Endothelial cell (in vitro differentiated cells): ENCODE results near the gene PRR15. TPM values are rescaled to one million over a fixed set of nuclear protein-coding genes. Genes with fewer than 3 reads are reported as not detected.

ENCODE experiments used
- DNase-seq: peaks from one replicate; pipeline ENCODE4 v3.0.0; 2021; ENCODE audit warnings: low spot score
- H3K27ac Mint-ChIP-seq: one replicate; pipeline ENCODE4 v1.8.0; 2021; ENCODE audit warnings: mixed read lengths, inconsistent platforms; ENCODE audit not compliant: unreplicated experiment
- H3K27me3 Mint-ChIP-seq: one replicate; pipeline ENCODE4 v1.8.0; 2021; ENCODE audit warnings: mild to moderate bottlenecking, moderate library complexity, mixed read lengths, inconsistent platforms; ENCODE audit not compliant: unreplicated experiment
- H3K36me3 Mint-ChIP-seq: one replicate; pipeline ENCODE4 v1.8.0; 2021; ENCODE audit warnings: mild to moderate bottlenecking, low read depth, mixed read lengths, inconsistent platforms; ENCODE audit not compliant: unreplicated experiment
- H3K4me1 Mint-ChIP-seq: one replicate; pipeline ENCODE4 v1.8.0; 2021; ENCODE audit warnings: mild to moderate bottlenecking, mixed read lengths, inconsistent platforms; ENCODE audit not compliant: unreplicated experiment
- H3K4me3 Mint-ChIP-seq: one replicate; pipeline ENCODE4 v1.8.0; 2021; ENCODE audit warnings: mild to moderate bottlenecking, mixed read lengths, inconsistent platforms; ENCODE audit not compliant: unreplicated experiment
- H3K9me3 Mint-ChIP-seq: one replicate; pipeline ENCODE4 v1.8.0; 2021; ENCODE audit warnings: mixed read lengths, inconsistent platforms; ENCODE audit not compliant: unreplicated experiment
- total RNA-seq: library from RNA; stranded (reverse); fragmentation: NEBNext Ultra II Directional; extraction: Animal tissue kit (Norgen Biotek cat#: 25700); gene quantifications from one replicate; pipeline ENCODE4 v1.2.1, GENCODE V29; 2021; ENCODE audit not compliant: unreplicated experiment
- TF ChIP-seq, protein P1 (sequence below): fragments of 200-600 bp; sonication (generic); IDR thresholded peaks from one replicate; pipeline ENCODE4 v1.5.0; 2021; ENCODE audit warnings: antibody characterized with exemption; ENCODE audit not compliant: unreplicated experiment

Gene PRR15
- total RNA-seq, 1 donor from 2014 or later = 2.9 TPM

DNA sequence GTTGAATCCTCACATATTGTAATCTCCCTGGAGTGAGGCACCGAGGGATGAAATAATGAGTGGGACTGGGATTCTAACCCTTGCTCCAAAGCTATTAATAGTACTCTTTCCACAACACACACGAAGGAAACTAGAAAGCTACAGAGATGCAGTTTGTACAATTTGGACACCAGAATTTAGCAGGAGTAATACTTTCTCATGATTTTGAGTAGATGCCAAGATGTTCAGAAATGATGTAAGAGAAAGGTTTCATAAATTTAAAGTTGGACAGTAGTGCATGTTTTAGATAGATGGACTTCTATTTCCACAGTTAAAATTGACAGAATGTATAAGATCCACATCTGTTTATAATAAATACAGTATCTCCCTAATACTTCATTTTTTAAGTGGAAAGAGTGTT is 46.5 kb downstream of the PRR15 start:
- H3K9me3 Mint-ChIP-seq = no peaks in the 10 kb centered on the region
- H3K36me3 Mint-ChIP-seq = no peaks in the 10 kb centered on the region
- peaks cover 3% of the 10 kb centered on the region for H3K4me1 Mint-ChIP-seq
- H3K27ac Mint-ChIP-seq = no peak overlapping the region
- H3K4me3 Mint-ChIP-seq = no peak overlapping the region
- peaks cover 2% of the 10 kb centered on the region for H3K27me3 Mint-ChIP-seq
- no peak for DNase-seq
- TF ChIP-seq, protein P1, sequence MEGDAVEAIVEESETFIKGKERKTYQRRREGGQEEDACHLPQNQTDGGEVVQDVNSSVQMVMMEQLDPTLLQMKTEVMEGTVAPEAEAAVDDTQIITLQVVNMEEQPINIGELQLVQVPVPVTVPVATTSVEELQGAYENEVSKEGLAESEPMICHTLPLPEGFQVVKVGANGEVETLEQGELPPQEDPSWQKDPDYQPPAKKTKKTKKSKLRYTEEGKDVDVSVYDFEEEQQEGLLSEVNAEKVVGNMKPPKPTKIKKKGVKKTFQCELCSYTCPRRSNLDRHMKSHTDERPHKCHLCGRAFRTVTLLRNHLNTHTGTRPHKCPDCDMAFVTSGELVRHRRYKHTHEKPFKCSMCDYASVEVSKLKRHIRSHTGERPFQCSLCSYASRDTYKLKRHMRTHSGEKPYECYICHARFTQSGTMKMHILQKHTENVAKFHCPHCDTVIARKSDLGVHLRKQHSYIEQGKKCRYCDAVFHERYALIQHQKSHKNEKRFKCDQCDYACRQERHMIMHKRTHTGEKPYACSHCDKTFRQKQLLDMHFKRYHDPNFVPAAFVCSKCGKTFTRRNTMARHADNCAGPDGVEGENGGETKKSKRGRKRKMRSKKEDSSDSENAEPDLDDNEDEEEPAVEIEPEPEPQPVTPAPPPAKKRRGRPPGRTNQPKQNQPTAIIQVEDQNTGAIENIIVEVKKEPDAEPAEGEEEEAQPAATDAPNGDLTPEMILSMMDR = peak; percentile 8

DNA sequence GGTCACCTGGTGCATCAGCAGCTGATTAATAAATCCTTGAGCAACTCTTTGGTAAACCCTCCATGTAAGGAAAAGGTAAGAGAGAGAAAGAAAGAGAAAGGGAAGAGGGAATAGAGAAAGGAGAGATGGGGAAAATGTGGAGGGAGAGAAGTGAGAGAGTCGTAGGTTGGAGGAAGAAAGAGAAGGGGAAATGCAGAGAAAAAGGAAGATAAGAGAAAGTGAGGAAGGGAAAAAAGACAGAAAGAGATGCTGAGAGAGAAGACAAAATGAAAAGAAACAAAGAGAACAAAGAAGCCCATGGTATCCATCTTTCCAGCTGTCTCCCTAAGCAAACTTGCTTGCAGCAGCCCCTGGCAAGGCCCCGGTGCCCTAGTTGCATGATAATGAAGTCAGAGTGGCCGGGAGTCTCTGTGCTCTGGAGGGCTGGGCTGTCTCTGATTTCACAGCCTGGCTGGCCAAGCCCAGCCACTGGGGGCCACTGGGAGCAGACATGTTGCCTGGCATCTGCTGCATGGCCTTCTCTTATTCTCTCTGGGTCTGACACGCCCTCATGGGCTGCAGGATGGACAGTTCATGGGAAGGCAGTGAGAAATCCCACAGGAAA is 48.4 kb downstream of the PRR15 start:
- TF ChIP-seq, protein P1 = no peak
- no peaks in the 10 kb centered on the region for H3K27me3 Mint-ChIP-seq
- H3K4me1 Mint-ChIP-seq = peaks cover 3% of the 10 kb centered on the region
- H3K4me3 Mint-ChIP-seq = no peak overlapping the region
- no peak overlapping the region for H3K27ac Mint-ChIP-seq
- no peak for DNase-seq
- no peaks in the 10 kb centered on the region for H3K36me3 Mint-ChIP-seq
- H3K9me3 Mint-ChIP-seq = no peaks in the 10 kb centered on the region

DNA sequence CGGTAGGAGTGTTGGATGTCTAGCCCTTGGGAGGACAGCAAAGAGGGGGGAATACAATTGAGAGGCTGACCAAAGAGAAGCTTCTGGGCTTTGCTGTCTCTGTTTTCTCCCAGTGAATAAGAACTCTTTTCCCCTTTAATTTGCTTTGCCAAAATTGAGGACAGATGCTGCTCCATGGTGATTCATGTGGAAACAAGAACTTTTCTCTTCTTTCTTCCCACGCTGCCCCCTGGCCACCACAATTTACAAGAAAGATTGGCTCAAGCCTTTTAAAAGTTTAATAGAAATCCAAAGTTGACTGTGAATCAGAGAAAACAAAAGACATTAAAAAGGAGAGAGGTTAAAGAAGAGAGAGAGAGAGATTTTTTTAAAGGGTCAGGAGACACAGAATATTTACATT is 49.0 kb downstream of the PRR15 start:
- H3K27ac Mint-ChIP-seq = no peak overlapping the region
- no peaks in the 10 kb centered on the region for H3K36me3 Mint-ChIP-seq
- no peak for DNase-seq
- no peak overlapping the region for H3K4me3 Mint-ChIP-seq
- H3K9me3 Mint-ChIP-seq = no peaks in the 10 kb centered on the region
- TF ChIP-seq, protein P1 = no peak
- H3K27me3 Mint-ChIP-seq = no peaks in the 10 kb centered on the region
- H3K4me1 Mint-ChIP-seq = peaks cover 3% of the 10 kb centered on the region

DNA sequence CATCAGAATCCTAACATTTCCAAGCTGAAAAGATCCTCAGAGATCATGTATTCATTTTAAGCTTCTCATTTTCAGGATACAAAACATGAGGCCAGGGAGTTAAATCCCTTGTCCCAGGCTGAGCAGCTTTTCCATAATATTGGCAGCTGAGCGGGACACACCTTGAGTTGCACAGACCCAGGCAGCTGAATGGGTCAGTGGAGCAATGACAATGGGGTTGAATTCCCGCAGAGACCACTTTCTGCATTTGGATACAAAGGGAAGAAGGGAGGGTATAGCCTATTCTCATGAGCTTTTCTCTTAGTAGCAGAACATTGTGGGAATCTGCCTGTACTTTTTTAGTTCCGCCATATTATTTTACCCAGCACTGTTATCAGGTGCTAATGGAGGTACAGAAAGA is 49.5 kb downstream of the PRR15 start:
- Mint-ChIP-seq H3K4me3 (no peak overlapping the region), H3K4me1 (peaks cover 3% of the 10 kb centered on the region), H3K9me3 (no peaks in the 10 kb centered on the region), H3K27me3 (no peaks in the 10 kb centered on the region), H3K36me3 (no peaks in the 10 kb centered on the region), H3K27ac (no peak overlapping the region)
- TF ChIP-seq, protein P1 = no peak
- DNase-seq = no peak

DNA sequence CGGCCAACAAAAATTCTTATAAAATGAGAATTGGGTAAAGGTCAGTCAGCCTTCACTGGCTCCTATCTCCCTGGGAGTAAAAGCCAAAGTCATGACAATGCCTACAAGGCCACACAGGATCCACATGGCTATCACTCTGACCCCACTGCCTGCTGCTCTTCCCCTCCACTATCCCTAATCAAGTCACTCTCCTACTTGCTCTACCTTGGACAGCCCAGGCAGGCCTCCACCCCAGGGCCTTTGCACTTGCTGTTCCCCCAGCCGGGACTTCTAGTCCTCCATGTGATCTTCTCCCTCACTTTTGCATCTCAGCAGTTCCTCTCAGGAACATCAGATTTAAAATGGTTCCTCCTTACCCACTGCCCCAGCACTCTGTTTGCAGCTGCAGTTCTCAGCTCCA is 50.6 kb downstream of the PRR15 start:
- TF ChIP-seq, protein P1 = no peak
- Mint-ChIP-seq H3K36me3 (no peaks in the 10 kb centered on the region), H3K27ac (no peak overlapping the region), H3K27me3 (no peaks in the 10 kb centered on the region), H3K4me1 (peaks cover 3% of the 10 kb centered on the region), H3K9me3 (no peaks in the 10 kb centered on the region), H3K4me3 (no peak overlapping the region)
- DNase-seq = no peak

Other genes with a start within 250 kb of the PRR15 start
- gene WIPF3, start 242.7 kb downstream of the PRR15 start, total RNA-seq = 1.5 TPM